CD4-positive, alpha-beta T cell (primary cell): Measurements from ENCODE around the gene KLC1. TPM values are rescaled to one million over a fixed set of nuclear protein-coding genes. Genes with fewer than 3 reads are reported as not detected.

Experiments
- ATAC-seq: fragments of 200-7000 bp; cut with Tn5 transposase; one replicate; pipeline ENCODE4 v1.10.0; 2022; ENCODE audit warnings: mild to moderate bottlenecking; ENCODE audit not compliant: poor library complexity
- CTCF ChIA-PET: fragments of 350-600 bp; sonication (Branson Sonifier 250); formaldehyde crosslinking; loops from one replicate; lab custom pipeline; 2021; ENCODE audit warnings: antibody characterized with exemption, inconsistent platforms; lab: Charles Lee
- POLR2A ChIA-PET: fragments of 350-600 bp; sonication (Branson Sonifier 250); formaldehyde crosslinking; loops from one replicate; lab custom pipeline; 2021; ENCODE audit warnings: antibody characterized with exemption, inconsistent platforms; lab: Charles Lee
- DNase-seq, 14 experiments: peaks; one replicate each; pipeline ENCODE4 v3.0.0-alpha.2; 2013 to 2020; ENCODE audit warnings: mixed read lengths in 2 of 14
- H3K27ac ChIP-seq, 2 donors: one replicate each; pipeline versions ENCODE4 v1.5.1 to v1.7.0; 2013; ENCODE audit warnings: low read length in 2 of 2, low read depth in 1 of 2, mild to moderate bottlenecking in 1 of 2
- H3K27me3 ChIP-seq, 2 experiments: 1 replicate in 1 of 2; 2 replicates in 1 of 2; pipeline versions ENCODE4 v1.6.1 to v1.7.0; 2013; ENCODE audit warnings: low read length in 2 of 2, control low read depth in 1 of 2, mild to moderate bottlenecking in 1 of 2, moderate library complexity in 1 of 2; ENCODE audit not compliant: insufficient read depth in 2 of 2, control insufficient read depth in 1 of 2
- H3K36me3 ChIP-seq: one replicate; pipeline ENCODE4 v1.6.1; 2013; ENCODE audit warnings: low read length, control low read depth; ENCODE audit not compliant: insufficient read depth
- H3K4me1 ChIP-seq: one replicate; pipeline ENCODE4 v1.6.1; 2013; ENCODE audit warnings: low read length, control low read depth; ENCODE audit not compliant: insufficient read depth
- H3K4me3 ChIP-seq: one replicate; pipeline ENCODE4 v1.5.1; 2013; ENCODE audit warnings: mild to moderate bottlenecking, low read length, moderate library complexity
- H3K9me3 ChIP-seq, 2 experiments: 1 replicate in 1 of 2; 2 replicates in 1 of 2; pipeline versions ENCODE4 v1.6.1 to v1.7.0; 2013; ENCODE audit warnings: low read length in 2 of 2, mild to moderate bottlenecking in 2 of 2, control low read depth in 1 of 2, moderate library complexity in 1 of 2; ENCODE audit not compliant: control insufficient read depth in 1 of 2, insufficient read depth in 1 of 2
- H3K27ac Mint-ChIP-seq: one replicate; pipeline ENCODE4 v1.8.0; 2020; ENCODE audit warnings: mixed read lengths
- H3K27me3 Mint-ChIP-seq: one replicate; pipeline ENCODE4 v1.8.0; 2021; ENCODE audit warnings: mixed read lengths
- H3K36me3 Mint-ChIP-seq: one replicate; pipeline ENCODE4 v1.8.0; 2021; ENCODE audit warnings: low read depth, mixed read lengths
- H3K4me1 Mint-ChIP-seq: one replicate; pipeline ENCODE4 v1.8.0; 2021; ENCODE audit warnings: low read depth, mixed read lengths
- H3K4me3 Mint-ChIP-seq: one replicate; pipeline ENCODE4 v1.8.0; 2020; ENCODE audit warnings: mild to moderate bottlenecking, mixed read lengths
- H3K9me3 Mint-ChIP-seq: one replicate; pipeline ENCODE4 v1.8.0; 2020; ENCODE audit warnings: mixed read lengths
- intact Hi-C, 2 experiments: fragments of 100-400 bp; cut with DNase I in 1 of 2; cut with micrococcal nuclease in 1 of 2; formaldehyde crosslinking; loops; one replicate each; pipeline versions ENCODE4 v1.15.1 to v1.9.0; 2023 to 2025; cut with DNase I, micrococcal nuclease
- polyA plus RNA-seq, 2 donors: library from polyadenylated mRNA; unstranded; fragments of 120-200 nt; gene quantifications; one replicate each; pipeline ENCODE4 v1.2.1, GENCODE V29; 2013
- total RNA-seq, 174 experiments: library from RNA in 2 of 174; stranded (reverse) in 2 of 174; gene quantifications; one replicate each; pipeline ENCODE4 v1.2.3 and lab custom pipeline; 2021 to 2026
- TF ChIP-seq, protein P1 (sequence below): fragments of 200-600 bp; IDR thresholded peaks from one replicate; pipeline ENCODE4 v1.8.0; 2022; ENCODE audit warnings: antibody characterized with exemption, mild to moderate bottlenecking

KLC1 gene
- 100 to 1,000 TPM; 111 to 119 TPM for total RNA-seq
- polyA plus RNA-seq (2013, experiment 1 of 2) = 110 TPM
- polyA plus RNA-seq (2013, experiment 2 of 2) = 105 TPM
- 23.7 to 147 (median 64.3) reads per million in 172 experiments for total RNA-seq (lab: John Stamatoyannopoulos, UW)

DNA sequence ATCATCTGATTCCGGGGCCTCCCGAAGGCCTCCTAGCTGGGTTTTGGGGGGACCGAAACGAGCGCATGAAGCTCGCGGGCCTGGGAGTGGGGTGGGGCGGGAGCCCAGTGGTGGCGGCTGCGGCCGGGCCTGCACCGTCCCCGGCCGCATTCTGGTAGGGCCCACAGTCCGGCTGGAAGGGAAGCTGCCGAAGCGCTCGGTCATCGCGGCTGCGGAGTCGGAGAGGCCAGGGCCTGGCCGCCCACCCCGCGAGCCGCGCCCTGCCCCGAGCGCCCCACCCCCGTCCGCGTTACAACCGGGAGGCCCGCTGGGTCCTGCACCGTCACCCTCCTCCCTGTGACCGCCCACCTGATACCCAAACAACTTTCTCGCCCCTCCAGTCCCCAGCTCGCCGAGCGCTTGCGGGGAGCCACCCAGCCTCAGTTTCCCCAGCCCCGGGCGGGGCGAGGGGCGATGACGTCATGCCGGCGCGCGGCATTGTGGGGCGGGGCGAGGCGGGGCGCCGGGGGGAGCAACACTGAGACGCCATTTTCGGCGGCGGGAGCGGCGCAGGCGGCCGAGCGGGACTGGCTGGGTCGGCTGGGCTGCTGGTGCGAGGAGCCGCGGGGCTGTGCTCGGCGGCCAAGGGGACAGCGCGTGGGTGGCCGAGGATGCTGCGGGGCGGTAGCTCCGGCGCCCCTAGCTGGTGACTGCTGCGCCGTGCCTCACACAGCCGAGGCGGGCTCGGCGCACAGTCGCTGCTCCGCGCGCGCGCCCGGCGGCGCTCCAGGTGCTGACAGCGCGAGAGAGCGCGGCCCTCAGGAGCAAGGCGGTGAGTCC lies at the start of gene KLC1:
Gene KLC1, plus strand, starts transcription at position 528 of the 819 bp plus-strand sequence. CDS start 25,354 bp downstream, outside the sequence.
- H3K4me1 ChIP-seq = peaks cover 66% of the 10 kb centered on the region
- H3K4me3 ChIP-seq = peak within 1 kb of the TSS; percentile 76
- TF ChIP-seq, protein P1, sequence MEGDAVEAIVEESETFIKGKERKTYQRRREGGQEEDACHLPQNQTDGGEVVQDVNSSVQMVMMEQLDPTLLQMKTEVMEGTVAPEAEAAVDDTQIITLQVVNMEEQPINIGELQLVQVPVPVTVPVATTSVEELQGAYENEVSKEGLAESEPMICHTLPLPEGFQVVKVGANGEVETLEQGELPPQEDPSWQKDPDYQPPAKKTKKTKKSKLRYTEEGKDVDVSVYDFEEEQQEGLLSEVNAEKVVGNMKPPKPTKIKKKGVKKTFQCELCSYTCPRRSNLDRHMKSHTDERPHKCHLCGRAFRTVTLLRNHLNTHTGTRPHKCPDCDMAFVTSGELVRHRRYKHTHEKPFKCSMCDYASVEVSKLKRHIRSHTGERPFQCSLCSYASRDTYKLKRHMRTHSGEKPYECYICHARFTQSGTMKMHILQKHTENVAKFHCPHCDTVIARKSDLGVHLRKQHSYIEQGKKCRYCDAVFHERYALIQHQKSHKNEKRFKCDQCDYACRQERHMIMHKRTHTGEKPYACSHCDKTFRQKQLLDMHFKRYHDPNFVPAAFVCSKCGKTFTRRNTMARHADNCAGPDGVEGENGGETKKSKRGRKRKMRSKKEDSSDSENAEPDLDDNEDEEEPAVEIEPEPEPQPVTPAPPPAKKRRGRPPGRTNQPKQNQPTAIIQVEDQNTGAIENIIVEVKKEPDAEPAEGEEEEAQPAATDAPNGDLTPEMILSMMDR = no peak
- H3K36me3 ChIP-seq = peaks cover 3% of the 10 kb centered on the region
- peaks cover 5% of the 10 kb centered on the region for H3K36me3 Mint-ChIP-seq
- no peaks in the 10 kb centered on the region for H3K27me3 Mint-ChIP-seq
- ChIA-PET CTCF (no interaction called here), POLR2A (interaction anchor here (1.0 to 1.6 kb wide), 3 partner anchors 22 to 281 kb away, joined by 3 to 10 read pairs (median 9); partner anchors contain the start of genes BAG5 and COA8)
- no peaks in the 10 kb centered on the region for H3K9me3 Mint-ChIP-seq
- H3K27ac ChIP-seq = peak within 1 kb of the TSS; percentile 66 to 79
- ATAC-seq (peak; percentile 76), DNase-seq (peak; percentile 69 to 92 (median 80))
- no peaks in the 10 kb centered on the region for H3K27me3 ChIP-seq
- H3K4me3 Mint-ChIP-seq = peak within 1 kb of the TSS; percentile 91
- H3K9me3 ChIP-seq = no peaks in the 10 kb centered on the region
- H3K4me1 Mint-ChIP-seq = peaks cover 50% of the 10 kb centered on the region
- H3K27ac Mint-ChIP-seq = peak within 1 kb of the TSS; percentile 91
- intact Hi-C loops = loop anchor here (1.0 to 10.0 kb wide), 5 partner anchors 46 to 218 kb away; partner anchors contain the start of genes BAG5 (in 1 of the 2), COA8 (in 1 of the 2), PPP1R13B (in 1 of the 2) and TRMT61A (in 1 of the 2)

DNA sequence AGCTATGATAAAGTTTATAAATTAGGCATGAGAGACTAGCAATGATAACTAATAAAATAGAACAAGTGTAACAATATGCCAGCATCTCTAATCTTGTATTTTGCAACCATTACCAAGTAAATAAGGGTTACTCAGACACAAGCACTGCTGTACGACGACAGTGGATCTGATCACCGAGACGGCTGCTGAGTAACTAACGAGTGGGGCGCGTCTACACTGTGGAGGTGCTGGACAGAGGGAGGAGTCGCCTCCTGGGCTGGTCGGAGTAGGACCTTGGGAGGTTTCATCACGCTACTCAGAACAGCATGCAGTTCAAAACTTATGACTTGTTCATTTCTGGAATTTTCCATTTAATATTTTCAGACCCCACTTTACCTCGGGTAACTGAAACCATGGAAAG lies 47.8 kb upstream of the KLC1 start:
- no peak overlapping the region for H3K27ac ChIP-seq
- Mint-ChIP-seq H3K36me3 (peaks cover 38% of the 10 kb centered on the region), H3K4me3 (no peak overlapping the region), H3K27me3 (no peaks in the 10 kb centered on the region), H3K9me3 (no peaks in the 10 kb centered on the region), H3K4me1 (no peaks in the 10 kb centered on the region), H3K27ac (no peak overlapping the region)
- DNase-seq = no peak
- no peak overlapping the region for H3K4me3 ChIP-seq
- ATAC-seq = no peak
- intact Hi-C loops = no loop called here
- POLR2A ChIA-PET = no interaction called here
- H3K9me3 ChIP-seq = no peaks in the 10 kb centered on the region
- no peaks in the 10 kb centered on the region for H3K27me3 ChIP-seq
- peaks cover 24% of the 10 kb centered on the region for H3K36me3 ChIP-seq
- no peaks in the 10 kb centered on the region for H3K4me1 ChIP-seq
- CTCF ChIA-PET = no interaction called here
- TF ChIP-seq, protein P1 = no peak

DNA sequence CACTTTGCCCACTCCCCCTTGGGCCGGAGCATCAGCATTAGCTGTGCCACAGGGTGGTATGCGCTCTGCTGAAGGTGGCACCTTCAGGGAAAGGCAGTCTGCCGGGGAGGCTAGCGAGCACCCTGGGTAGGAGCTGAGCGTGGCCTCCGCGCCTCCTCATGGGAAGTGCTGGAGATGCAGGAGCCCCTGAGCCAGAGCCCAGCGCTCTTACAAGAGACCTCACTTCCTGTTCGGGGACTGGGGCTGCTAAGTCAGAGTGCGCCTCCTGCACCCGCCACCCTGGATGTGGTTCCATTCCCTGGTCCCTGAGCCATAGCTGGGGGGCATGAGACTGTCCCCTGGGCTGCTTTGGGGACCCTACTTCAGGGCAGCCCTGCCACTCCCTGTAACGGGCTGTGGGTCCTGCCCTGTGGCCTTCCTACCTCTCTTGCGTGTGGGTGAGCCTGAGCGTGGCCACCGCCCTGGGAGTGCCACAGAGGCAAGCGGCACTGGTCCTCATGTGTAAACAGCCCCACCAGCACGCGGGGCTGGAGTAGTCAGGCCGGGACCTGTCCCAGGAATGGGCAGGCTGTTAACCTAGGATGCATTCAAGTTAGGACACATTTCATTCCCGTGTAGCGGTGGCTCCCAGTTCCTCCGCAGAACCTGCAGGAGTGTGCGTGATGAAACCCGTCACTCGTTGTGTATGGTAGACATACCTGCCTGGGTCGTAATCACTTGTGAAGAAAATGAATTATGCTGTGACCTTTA lies 46.9 kb upstream of the KLC1 start:
- Mint-ChIP-seq H3K4me1 (no peaks in the 10 kb centered on the region), H3K4me3 (no peak overlapping the region), H3K27me3 (no peaks in the 10 kb centered on the region), H3K36me3 (peaks cover 32% of the 10 kb centered on the region), H3K9me3 (no peaks in the 10 kb centered on the region), H3K27ac (no peak overlapping the region)
- H3K36me3 ChIP-seq = peaks cover 23% of the 10 kb centered on the region
- ATAC-seq (no peak), DNase-seq (no peak)
- intact Hi-C loops = no loop called here
- H3K27me3 ChIP-seq = no peaks in the 10 kb centered on the region
- no peak overlapping the region for H3K27ac ChIP-seq
- no peaks in the 10 kb centered on the region for H3K9me3 ChIP-seq
- H3K4me1 ChIP-seq = no peaks in the 10 kb centered on the region
- no peak overlapping the region for H3K4me3 ChIP-seq
- TF ChIP-seq, protein P1 = no peak
- ChIA-PET CTCF (no interaction called here), POLR2A (no interaction called here)
